Coronary artery (tissue), 2 donors: ENCODE measurements around the gene USP34.
A peak's percentile ranks its signal among the peaks of the same experiment; 100 is the strongest.
"Not testable (repeated sequence)": the region's sequence is repeated elsewhere in the genome, so short reads cannot be mapped to it uniquely, and the experiment has no call there.

ENCODE experiments used
- DNase-seq: peaks from one replicate; pipeline ENCODE4 v3.0.0-alpha.2; 2017; ENCODE audit warnings: low spot score
- H3K27ac ChIP-seq, 2 donors: fragments of 200-600 bp; sonication (generic); one replicate each; pipeline ENCODE4 v1.5.1; 2016 to 2019
- H3K4me3 ChIP-seq: fragments of 200-600 bp; sonication (generic); 2 replicates; pipeline ENCODE4 v1.5.1; 2016; ENCODE audit warnings: mild to moderate bottlenecking, moderate library complexity
- TF ChIP-seq, protein P1 (sequence below): fragments of 200-600 bp; sonication (generic); IDR thresholded peaks from one replicate; pipeline ENCODE4 v1.5.1; 2019; ENCODE audit warnings: antibody characterized with exemption

USP34 gene

DNA sequence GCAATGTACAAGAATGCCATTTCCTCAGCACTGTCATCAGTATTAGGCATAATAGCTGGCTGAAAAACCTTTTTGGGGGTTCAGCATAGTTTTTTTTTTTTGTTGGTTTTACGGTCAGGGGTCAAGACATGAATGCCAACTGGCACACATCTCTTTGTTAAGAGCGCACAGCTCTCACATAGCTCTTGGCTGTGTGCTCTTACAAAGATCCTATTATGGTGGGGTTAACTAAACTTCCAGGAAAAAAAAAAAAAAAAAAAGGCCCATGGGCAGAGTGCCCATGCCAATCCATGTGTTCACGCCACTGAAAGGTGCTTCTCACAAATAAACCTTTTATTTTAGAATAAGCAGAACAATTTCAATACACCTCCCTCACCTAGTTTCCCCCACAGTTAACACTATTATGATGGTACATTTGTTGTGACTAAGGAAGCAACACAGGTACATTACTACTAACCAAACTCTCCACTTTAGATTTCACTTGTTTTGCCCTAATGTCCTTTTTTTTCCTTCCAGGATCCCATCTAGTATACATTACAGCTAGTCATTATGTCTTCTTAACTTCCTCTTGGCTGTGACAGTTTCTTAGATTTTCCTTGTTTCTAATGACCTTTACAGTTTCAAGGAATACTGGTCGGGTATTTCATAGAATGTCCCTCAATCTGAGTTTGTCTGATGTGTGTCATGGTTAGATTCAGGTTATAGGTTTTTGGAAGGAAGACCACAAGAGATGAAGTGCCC is 252.6 kb downstream of the USP34 start:
- DNase-seq: no peak
- TF ChIP-seq, protein P1, sequence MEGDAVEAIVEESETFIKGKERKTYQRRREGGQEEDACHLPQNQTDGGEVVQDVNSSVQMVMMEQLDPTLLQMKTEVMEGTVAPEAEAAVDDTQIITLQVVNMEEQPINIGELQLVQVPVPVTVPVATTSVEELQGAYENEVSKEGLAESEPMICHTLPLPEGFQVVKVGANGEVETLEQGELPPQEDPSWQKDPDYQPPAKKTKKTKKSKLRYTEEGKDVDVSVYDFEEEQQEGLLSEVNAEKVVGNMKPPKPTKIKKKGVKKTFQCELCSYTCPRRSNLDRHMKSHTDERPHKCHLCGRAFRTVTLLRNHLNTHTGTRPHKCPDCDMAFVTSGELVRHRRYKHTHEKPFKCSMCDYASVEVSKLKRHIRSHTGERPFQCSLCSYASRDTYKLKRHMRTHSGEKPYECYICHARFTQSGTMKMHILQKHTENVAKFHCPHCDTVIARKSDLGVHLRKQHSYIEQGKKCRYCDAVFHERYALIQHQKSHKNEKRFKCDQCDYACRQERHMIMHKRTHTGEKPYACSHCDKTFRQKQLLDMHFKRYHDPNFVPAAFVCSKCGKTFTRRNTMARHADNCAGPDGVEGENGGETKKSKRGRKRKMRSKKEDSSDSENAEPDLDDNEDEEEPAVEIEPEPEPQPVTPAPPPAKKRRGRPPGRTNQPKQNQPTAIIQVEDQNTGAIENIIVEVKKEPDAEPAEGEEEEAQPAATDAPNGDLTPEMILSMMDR: no peak
- no peak overlapping the region for H3K4me3 ChIP-seq
- H3K27ac ChIP-seq: no peak overlapping the region

DNA sequence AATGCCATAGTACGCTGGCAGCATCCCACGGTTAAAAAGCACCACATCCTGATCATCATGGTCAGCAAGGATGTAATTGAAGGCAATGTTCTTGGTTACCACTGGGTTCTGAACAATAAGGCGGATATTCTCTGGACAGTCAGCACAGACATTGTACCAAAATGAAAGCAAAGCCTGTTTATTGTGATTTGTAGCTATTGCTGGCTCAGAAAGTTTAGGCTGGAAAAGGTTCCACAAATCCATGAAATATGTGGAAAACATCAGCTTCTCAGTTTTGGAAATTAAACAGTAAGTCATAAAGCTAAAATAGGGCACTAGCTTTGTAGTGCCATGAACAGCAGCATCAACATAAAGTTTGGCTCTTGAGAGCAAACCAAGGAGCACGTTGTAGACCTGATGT is 256.7 kb downstream of the USP34 start:
- H3K27ac ChIP-seq: no peak overlapping the region
- no peak overlapping the region for H3K4me3 ChIP-seq
- no peak for DNase-seq
- TF ChIP-seq, protein P1: no peak

DNA sequence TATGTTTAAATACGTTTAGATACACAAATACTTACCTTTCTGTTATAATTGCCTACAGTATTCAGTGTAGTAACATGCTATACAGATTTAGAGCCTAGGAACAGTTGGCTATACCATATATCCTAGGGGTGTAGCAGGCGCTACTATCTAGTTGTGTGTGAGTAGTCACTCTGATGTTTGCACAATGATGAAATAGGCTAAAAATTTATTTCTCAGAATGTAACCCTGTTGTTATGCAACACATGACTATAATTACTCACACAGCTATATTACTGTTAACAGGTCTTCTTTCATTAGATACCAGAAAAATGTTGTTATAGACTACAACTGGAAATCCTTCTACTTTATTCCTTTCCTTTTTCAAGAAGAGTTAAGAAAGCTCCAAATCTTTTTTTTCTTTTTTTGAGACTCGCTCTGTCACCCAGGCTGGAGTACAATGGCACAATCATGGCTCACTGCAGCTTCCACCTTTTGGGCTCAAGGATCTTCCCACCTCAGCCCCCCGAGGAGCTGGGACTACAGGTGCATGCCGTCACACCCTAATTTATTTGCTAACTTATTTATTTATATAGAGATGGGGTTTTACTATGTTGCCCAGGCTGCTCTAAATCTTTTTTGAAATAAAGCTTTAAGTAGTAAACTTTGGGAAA is 260.4 kb downstream of the USP34 start:
- H3K27ac ChIP-seq: no peak overlapping the region
- TF ChIP-seq, protein P1: no peak
- no peak overlapping the region for H3K4me3 ChIP-seq
- no peak for DNase-seq

DNA sequence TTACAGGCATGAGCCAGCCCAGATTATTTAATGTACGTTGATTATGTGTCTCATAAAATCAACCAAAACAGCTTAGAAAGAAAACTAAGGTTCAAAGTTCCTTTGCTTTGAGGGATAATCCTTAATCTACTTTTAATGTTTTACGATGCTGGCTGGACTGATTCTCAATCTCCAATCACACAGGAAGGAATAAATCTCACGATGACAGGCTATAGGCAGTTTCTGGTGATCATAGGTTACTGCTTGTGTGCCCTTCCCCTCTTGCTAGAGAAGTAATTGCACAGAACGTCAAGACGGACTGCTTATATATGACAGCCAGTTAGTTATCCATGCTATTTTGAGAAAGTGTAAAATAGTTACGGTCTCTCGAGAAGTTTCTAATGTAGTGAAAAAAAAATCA is 265.8 kb downstream of the USP34 start:
- TF ChIP-seq, protein P1: no peak
- no peak for DNase-seq
- H3K27ac ChIP-seq: no peak overlapping the region
- H3K4me3 ChIP-seq: no peak overlapping the region

DNA sequence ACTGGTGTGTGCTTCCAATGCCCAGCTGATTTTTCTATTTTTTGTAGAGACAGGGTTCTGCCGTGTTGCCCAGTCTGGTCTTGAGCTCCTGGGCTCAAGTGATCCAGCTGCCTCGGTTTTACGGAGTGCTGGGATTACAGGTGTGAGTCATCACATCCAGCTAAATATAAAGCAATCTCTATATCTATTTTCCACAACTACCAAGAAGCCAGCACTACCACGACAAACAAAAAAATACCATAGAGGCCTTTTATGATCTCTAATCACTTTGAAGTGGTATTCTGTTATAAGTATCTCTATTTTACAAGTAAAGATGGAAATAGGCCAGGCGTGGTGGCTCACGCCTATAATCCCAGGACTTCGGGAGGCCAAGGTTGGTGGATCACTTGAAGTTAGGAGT is 274.2 kb downstream of the USP34 start:
- no peak for DNase-seq
- Histone ChIP-seq H3K27ac (no peak overlapping the region), H3K4me3 (no peak overlapping the region)
- TF ChIP-seq, protein P1: no peak

DNA sequence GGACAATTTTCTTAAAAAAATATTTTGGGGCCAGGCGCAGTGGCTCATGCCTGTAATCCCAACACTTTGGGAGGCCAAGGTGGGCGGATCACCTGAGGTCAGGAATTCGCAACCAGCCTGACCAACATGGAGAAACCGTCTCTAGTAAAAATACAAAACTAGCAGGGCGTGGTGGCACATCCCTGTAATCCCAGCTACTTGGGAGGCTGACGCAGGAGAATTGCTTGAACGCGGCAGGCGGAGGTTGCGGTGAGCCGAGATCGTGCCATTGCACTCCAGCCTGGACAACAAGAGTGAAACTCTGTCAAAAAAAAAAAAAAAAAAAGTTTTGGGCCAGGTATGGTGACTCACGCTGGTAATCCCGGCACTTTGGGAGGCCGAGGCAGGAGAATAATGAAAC is 276.2 kb downstream of the USP34 start:
- H3K27ac ChIP-seq, H3K4me3 ChIP-seq, DNase-seq: not testable (repeated sequence)

DNA sequence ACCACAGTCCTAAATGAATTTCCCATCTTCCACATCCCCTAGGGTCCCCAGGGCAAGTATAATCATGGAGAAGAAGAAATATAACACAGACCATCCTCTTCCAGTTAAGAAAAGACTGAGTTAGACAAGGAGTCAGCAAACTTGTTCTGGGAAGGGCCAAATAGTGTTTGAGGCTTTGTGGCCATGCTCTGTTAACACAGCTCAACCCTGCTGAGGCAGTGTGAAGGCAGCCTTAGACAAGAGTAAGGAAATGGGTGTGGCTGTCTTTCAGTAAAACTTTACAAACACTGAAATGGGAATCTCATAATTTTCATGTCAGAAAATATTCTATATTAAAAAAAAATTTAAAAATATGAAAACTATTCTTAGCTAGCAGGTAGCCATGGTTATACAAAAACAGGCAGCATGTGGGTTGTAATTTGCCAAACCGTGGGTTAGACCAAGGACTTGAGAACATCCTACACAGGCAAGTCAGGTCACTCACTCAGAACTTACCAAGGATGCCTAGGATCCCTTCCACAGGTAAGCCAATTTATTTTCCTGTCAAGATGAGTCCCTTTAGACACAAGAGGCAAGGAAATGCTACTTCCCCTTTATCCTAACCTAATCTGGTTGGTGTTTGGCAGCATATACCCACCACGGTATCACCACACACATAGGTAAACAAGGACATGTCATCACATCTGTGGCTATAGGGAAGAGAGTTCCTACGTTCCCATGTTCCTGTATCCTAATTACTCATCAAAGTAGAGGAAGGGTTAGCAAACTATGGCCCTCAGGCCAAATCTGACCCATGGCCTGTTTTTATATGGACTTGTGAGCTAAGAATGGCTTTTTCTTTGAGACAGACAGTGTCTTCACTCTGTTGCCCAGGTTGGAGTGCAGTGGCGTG is 277.0 kb downstream of the USP34 start:
- TF ChIP-seq, protein P1: no peak
- Histone ChIP-seq H3K4me3 (no peak overlapping the region), H3K27ac (peak overlapping the region in 1 of 2 donors; percentile 8)
- no peak for DNase-seq
